GM12878 (cell line): ENCODE results near the gene SOCS4. TPM values are rescaled to one million over a fixed set of nuclear protein-coding genes. Genes with fewer than 3 reads are reported as not detected.

Experiments
- ATAC-seq: fragments of 200-7000 bp; cut with Tn5 transposase; 3 replicates; pipeline ENCODE4 v1.9.1; 2020; ENCODE audit warnings: mild to moderate bottlenecking, moderate library complexity
- BruUV-seq: library from RNA; stranded (reverse); fragments of 400-500 nt; replicated peaks from 2 replicates; lab custom pipeline; 2021; lab: Mats Ljungman, UMichigan
- CTCF ChIA-PET: fragments of 300-600 bp; sonication (Branson Sonifier 250); formaldehyde crosslinking; extraction: SDS; loops from one replicate; lab custom pipeline; 2021; ENCODE audit warnings: inconsistent platforms; lab: Yijun Ruan, JAX
- POLR2A ChIA-PET: fragments of 350-600 bp; formaldehyde crosslinking; extraction: SDS; loops from one replicate; lab custom pipeline; 2021; ENCODE audit warnings: inconsistent platforms; lab: Charles Lee
- RAD21 ChIA-PET: fragments of 300-600 bp; sonication (Branson Sonifier 250); formaldehyde crosslinking; loops from one replicate; lab custom pipeline; 2023; ENCODE audit warnings: antibody characterized with exemption; ENCODE audit not compliant: unreplicated experiment; lab: Charles Lee
- SMC1A ChIA-PET: fragments of 300-600 bp; sonication (Branson Sonifier 250); formaldehyde crosslinking; loops from one replicate; lab custom pipeline; 2023; ENCODE audit not compliant: unreplicated experiment, uncharacterized antibody; lab: Charles Lee
- DNase-seq: peaks from one replicate; pipeline ENCODE4 v3.0.0-alpha.2; 2011; ENCODE audit warnings: low read depth, low spot score
- FAIRE-seq: peaks from 3 replicates; lab custom pipeline; 2011; peaks lifted over from hg19 to GRCh38; lab: Jason Lieb, UNC
- H2AFZ ChIP-seq: 2 replicates; pipeline ENCODE4 v1.6.0; 2011; ENCODE audit warnings: low read depth, low read length, control low read depth; ENCODE audit not compliant: control insufficient read depth
- H3K27ac ChIP-seq: 2 replicates; pipeline ENCODE4 v1.5.1; 2011; ENCODE audit warnings: control low read depth; ENCODE audit not compliant: control insufficient read depth, insufficient read depth
- H3K27me3 ChIP-seq, 2 experiments: replicated peaks in 1 of 2; 2 replicates each; pipeline versions ENCODE4 v1.6.0 to v1.6.1; 2011; ENCODE audit warnings: low read length in 1 of 2; ENCODE audit not compliant: control insufficient read depth in 2 of 2, insufficient read depth in 2 of 2
- H3K36me3 ChIP-seq, 2 experiments: 2 replicates each; pipeline ENCODE4 v1.5.1; 2011; ENCODE audit warnings: low read length in 1 of 2; ENCODE audit not compliant: control insufficient read depth in 2 of 2, insufficient read depth in 2 of 2
- H3K4me1 ChIP-seq: 2 replicates; pipeline ENCODE4 v1.6.1; 2011; ENCODE audit warnings: mild to moderate bottlenecking, low read length, moderate library complexity, mixed read lengths; ENCODE audit not compliant: control insufficient read depth, insufficient read depth
- H3K4me2 ChIP-seq: 2 replicates; pipeline ENCODE4 v1.6.0; 2011; ENCODE audit warnings: control low read depth; ENCODE audit not compliant: control insufficient read depth, insufficient read depth
- H3K4me3 ChIP-seq: fragments of 200-600 bp; sonication (generic); 2 replicates; pipeline ENCODE4 v1.5.1; 2016
- H3K79me2 ChIP-seq: 2 replicates; pipeline ENCODE4 v1.6.0; 2011; ENCODE audit warnings: low read length; ENCODE audit not compliant: control insufficient read depth, insufficient read depth
- H3K9ac ChIP-seq: 2 replicates; pipeline ENCODE4 v1.8.0; 2011; ENCODE audit warnings: low read length, control low read depth, mixed read lengths; ENCODE audit not compliant: control insufficient read depth, insufficient read depth
- H3K9me3 ChIP-seq: replicated peaks from 3 replicates; pipeline ENCODE4 v1.5.1; 2011; ENCODE audit warnings: mild to moderate bottlenecking, low read length; ENCODE audit not compliant: control insufficient read depth, insufficient read depth
- H4K20me1 ChIP-seq: 2 replicates; pipeline ENCODE4 v1.6.0; 2011; ENCODE audit not compliant: control insufficient read depth, insufficient read depth
- FOXK2 ChIP-seq: fragments of 450-650 bp; IDR thresholded peaks from 2 replicates; pipeline ENCODE4 v1.6.1; 2017; ENCODE audit warnings: mild to moderate bottlenecking, moderate library complexity
- KAT2A ChIP-seq: conservative IDR thresholded peaks from 2 replicates; pipeline ENCODE4 v1.6.1; 2011; ENCODE audit warnings: low read depth, low read length; ENCODE audit not compliant: control insufficient read depth
- NFYB ChIP-seq: IDR thresholded peaks from 2 replicates; pipeline ENCODE4 v1.6.1; 2011; ENCODE audit warnings: low read depth, mild to moderate bottlenecking, low read length, improper control_type of control experiment, moderate library complexity; ENCODE audit not compliant: insufficient read depth
- POLR2AphosphoS5 ChIP-seq: IDR thresholded peaks from 2 replicates; pipeline ENCODE4 v1.6.1; 2011; ENCODE audit warnings: mild to moderate bottlenecking, low read length, inconsistent platforms
- WGBS: methylation state at CpG from one replicate; pipeline ENCODE4 v1.1.6; 2016; ENCODE audit warnings: low lambda C conversion rate; ENCODE audit not compliant: insufficient replicate concordance, insufficient coverage; ENCODE audit errors: missing lambda C conversion rate; 5-methylcytosine and 5-hydroxymethylcytosine counted together
- in situ Hi-C: fragments of 300-500 bp; cut with MboI; formaldehyde crosslinking; loops from 9 replicates; pipeline ENCODE4 v1.14.3; 2018; ENCODE audit warnings: mixed read lengths
- intact Hi-C: fragments of 100-400 bp; cut with micrococcal nuclease; formaldehyde crosslinking; loops from one replicate; pipeline ENCODE4 v1.14.2; 2022; ENCODE audit not compliant: unreplicated experiment
- polyA plus RNA-seq, 11 experiments: library from polyadenylated mRNA; depleted of rRNA in 4 of 11; unstranded in 6 of 11; stranded (reverse) in 5 of 11; fragments of >200 nt; fragmentation: Nextera tagmentation in 4 of 11; fragmentation: Illumina TruSeq in 1 of 11; extraction: Ambion mirVana in 4 of 11; extraction: Trizol in 1 of 11; gene quantifications; 1 replicate in 1 of 11; 2 replicates in 10 of 11; pipeline versions ENCODE4 v1.2.1 to v1.2.3, GENCODE V29; 2011 to 2016; ENCODE audit warnings: inconsistent platforms in 2 of 11, missing spikeins in 2 of 11, low read depth in 1 of 11
- total RNA-seq, 4 experiments: library from RNA; depleted of rRNA in 3 of 4; stranded (reverse); fragments of >200 nt in 3 of 4; fragmentation: Illumina TruSeq in 1 of 4; extraction: Trizol in 1 of 4; gene quantifications; 2 replicates each; pipeline versions ENCODE4 v1.2.1 to v1.2.3, GENCODE V29; 2013 to 2021
- TF ChIP-seq, protein P1 (sequence below): fragments of 450-650 bp; IDR thresholded peaks from 2 replicates; pipeline ENCODE4 v1.6.1; 2016; ENCODE audit warnings: mild to moderate bottlenecking
- TF ChIP-seq, protein P2 (sequence below): IDR thresholded peaks from 2 replicates; pipeline ENCODE4 v1.6.1; 2011; ENCODE audit warnings: borderline replicate concordance, low read depth, mild to moderate bottlenecking, moderate library complexity, low read length; ENCODE audit not compliant: insufficient read depth, poor library complexity, severe bottlenecking
- TF ChIP-seq, protein P3 (sequence below): fragments of 150-350 bp; IDR thresholded peaks from 2 replicates; pipeline ENCODE4 v1.6.1; 2016; ENCODE audit warnings: low read depth, low read length

SOCS4 gene
- total and polyA plus RNA-seq, 10 of the 15 experiments (the other 5 are each of a cell fraction or from before 2014, with no cell fraction given): 5.7 to 31.5 (median 20.8) TPM

DNA sequence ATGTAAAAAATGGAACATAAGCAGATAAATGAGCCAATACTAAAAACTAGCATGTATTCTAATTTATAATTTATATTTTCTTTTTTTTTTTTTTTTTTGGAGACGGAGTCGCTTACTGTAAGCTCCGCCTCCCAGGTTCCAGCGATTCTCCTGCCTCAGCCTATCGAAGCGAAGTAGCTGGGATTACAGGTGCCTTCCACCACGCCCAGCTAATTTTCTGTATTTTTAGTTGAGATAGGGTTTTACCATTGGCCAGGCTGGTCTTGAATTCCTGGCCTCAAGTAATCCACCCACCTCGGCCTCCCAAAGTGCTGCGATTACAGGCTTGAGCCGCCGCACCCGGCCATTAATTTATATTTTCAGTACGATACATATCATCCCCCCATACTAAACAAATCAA lies 27.1 kb downstream of the SOCS4 start:
- ChIA-PET RAD21 (interaction anchor here (0.6 to 3.6 kb wide), 3 partner anchors 17 to 245 kb away, joined by 3 to 49 read pairs (median 4); no protein-coding TSS in a partner anchor), POLR2A (interaction anchor here (0.6 to 1.9 kb wide), 4 partner anchors 12 to 63 kb away, joined by 3 to 8 read pairs (median 4); no protein-coding TSS in a partner anchor), SMC1A (interaction anchor here (3.7 to 5.8 kb wide), 3 partner anchors 11 to 35 kb away, joined by 20 to 98 read pairs (median 31); no protein-coding TSS in a partner anchor), CTCF (interaction anchor here (2.1 to 2.9 kb wide), 2 partner anchors 12 to 16 kb away, joined by 8 to 14 read pairs; no protein-coding TSS in a partner anchor)
- H2AFZ ChIP-seq: no peak overlapping the region
- H3K4me2 ChIP-seq: peak overlapping the region; percentile 49; the same call in 1 of the 2 replicates
- FAIRE-seq (no peak), DNase-seq (no peak), ATAC-seq (no peak)
- 0 out of 2 replicates have a peak overlapping the region, but pooled peaks have one; percentile 38 for H3K4me3 ChIP-seq
- intact Hi-C loops (no loop called here), in situ Hi-C loops (no loop called here)
- no peak overlapping the region for H3K9ac ChIP-seq
- TF ChIP-seq, protein P1, sequence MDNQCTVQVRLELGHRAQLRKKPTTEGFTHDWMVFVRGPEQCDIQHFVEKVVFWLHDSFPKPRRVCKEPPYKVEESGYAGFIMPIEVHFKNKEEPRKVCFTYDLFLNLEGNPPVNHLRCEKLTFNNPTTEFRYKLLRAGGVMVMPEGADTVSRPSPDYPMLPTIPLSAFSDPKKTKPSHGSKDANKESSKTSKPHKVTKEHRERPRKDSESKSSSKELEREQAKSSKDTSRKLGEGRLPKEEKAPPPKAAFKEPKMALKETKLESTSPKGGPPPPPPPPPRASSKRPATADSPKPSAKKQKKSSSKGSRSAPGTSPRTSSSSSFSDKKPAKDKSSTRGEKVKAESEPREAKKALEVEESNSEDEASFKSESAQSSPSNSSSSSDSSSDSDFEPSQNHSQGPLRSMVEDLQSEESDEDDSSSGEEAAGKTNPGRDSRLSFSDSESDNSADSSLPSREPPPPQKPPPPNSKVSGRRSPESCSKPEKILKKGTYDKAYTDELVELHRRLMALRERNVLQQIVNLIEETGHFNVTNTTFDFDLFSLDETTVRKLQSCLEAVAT: peak; percentile 74
- no peak for TF ChIP-seq FOXK2
- peaks cover 75% of the 10 kb centered on the region for H3K79me2 ChIP-seq
- H3K9me3 ChIP-seq: no peaks in the 10 kb centered on the region; the same call in 2 of the 3 replicates
- no peaks in the 10 kb centered on the region for H4K20me1 ChIP-seq
- H3K27me3 ChIP-seq: no peaks in the 10 kb centered on the region
- WGBS: 91% methylated on average over 10 of the region's 13 CpGs
- H3K36me3 ChIP-seq: peaks cover 0 to 9% of the 10 kb centered on the region in 2 experiments; a peak in 3 of 4 replicates
- H3K4me1 ChIP-seq: no peaks in the 10 kb centered on the region; the same call in 1 of the 2 replicates
- H3K27ac ChIP-seq: no peak overlapping the region
- no TSS peak for BruUV-seq

DNA sequence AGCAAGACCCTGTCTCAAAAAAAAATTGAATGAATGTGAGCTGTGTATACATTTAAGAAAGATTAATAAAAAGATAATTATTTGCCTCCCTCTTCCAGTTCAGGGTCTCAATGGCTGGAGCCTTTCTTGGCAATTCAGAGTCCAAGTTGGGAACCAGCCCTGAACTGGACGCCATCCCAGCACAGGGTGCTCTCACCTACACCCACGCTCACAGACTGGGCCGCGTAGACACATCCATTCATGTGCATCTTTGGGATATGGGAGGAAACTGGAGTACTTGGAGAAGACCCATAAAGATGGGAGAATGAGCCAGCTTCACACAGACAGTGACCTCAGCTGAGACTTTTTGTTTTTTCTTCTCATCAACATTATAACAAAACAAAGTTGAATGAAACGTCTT lies 30.9 kb downstream of the SOCS4 start:
- Histone ChIP-seq H3K4me2 (no peak overlapping the region), H3K36me3 (peaks cover under 1 to 11% of the 10 kb centered on the region in 2 experiments; a peak in 3 of 4 replicates), H3K4me1 (no peaks in the 10 kb centered on the region; the same call in 1 of the 2 replicates), H3K27me3 (no peaks in the 10 kb centered on the region), H2AFZ (no peak overlapping the region), H3K27ac (no peak overlapping the region)
- RAD21 ChIA-PET: no interaction called here
- BruUV-seq: no TSS peak
- DNase-seq: no peak
- 99% methylated on average over 5 of the region's 5 CpGs for WGBS
- intact Hi-C loops: no loop called here
- POLR2A ChIA-PET: interaction anchor here (0.5 to 1.2 kb wide), 3 partner anchors 8 to 64 kb away, joined by 3 read pairs; no protein-coding TSS in a partner anchor
- SMC1A ChIA-PET: interaction anchor here (1.0 to 1.2 kb wide), 3 partner anchors 8 to 103 kb away, joined by 3 to 9 read pairs (median 4); no protein-coding TSS in a partner anchor
- TF ChIP-seq KAT2A: no peak
- TF ChIP-seq NFYB: no peak
- TF ChIP-seq, protein P2, sequence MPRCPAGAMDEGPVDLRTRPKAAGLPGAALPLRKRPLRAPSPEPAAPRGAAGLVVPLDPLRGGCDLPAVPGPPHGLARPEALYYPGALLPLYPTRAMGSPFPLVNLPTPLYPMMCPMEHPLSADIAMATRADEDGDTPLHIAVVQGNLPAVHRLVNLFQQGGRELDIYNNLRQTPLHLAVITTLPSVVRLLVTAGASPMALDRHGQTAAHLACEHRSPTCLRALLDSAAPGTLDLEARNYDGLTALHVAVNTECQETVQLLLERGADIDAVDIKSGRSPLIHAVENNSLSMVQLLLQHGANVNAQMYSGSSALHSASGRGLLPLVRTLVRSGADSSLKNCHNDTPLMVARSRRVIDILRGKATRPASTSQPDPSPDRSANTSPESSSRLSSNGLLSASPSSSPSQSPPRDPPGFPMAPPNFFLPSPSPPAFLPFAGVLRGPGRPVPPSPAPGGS: no peak
- TF ChIP-seq, protein P3, sequence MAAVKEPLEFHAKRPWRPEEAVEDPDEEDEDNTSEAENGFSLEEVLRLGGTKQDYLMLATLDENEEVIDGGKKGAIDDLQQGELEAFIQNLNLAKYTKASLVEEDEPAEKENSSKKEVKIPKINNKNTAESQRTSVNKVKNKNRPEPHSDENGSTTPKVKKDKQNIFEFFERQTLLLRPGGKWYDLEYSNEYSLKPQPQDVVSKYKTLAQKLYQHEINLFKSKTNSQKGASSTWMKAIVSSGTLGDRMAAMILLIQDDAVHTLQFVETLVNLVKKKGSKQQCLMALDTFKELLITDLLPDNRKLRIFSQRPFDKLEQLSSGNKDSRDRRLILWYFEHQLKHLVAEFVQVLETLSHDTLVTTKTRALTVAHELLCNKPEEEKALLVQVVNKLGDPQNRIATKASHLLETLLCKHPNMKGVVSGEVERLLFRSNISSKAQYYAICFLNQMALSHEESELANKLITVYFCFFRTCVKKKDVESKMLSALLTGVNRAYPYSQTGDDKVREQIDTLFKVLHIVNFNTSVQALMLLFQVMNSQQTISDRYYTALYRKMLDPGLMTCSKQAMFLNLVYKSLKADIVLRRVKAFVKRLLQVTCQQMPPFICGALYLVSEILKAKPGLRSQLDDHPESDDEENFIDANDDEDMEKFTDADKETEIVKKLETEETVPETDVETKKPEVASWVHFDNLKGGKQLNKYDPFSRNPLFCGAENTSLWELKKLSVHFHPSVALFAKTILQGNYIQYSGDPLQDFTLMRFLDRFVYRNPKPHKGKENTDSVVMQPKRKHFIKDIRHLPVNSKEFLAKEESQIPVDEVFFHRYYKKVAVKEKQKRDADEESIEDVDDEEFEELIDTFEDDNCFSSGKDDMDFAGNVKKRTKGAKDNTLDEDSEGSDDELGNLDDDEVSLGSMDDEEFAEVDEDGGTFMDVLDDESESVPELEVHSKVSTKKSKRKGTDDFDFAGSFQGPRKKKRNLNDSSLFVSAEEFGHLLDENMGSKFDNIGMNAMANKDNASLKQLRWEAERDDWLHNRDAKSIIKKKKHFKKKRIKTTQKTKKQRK: no peak
- TF ChIP-seq POLR2AphosphoS5: peak; percentile 40; the same call in 1 of the 2 replicates
- TF ChIP-seq, all 136 proteins: peak for 1
- in situ Hi-C loops: no loop called here
- Histone ChIP-seq H3K4me3 (no peak overlapping the region), H4K20me1 (no peaks in the 10 kb centered on the region), H3K9me3 (no peaks in the 10 kb centered on the region; the same call in 2 of the 3 replicates), H3K79me2 (peaks cover 88% of the 10 kb centered on the region), H3K9ac (no peak overlapping the region)
- CTCF ChIA-PET: no interaction called here
- ATAC-seq: no peak
- FAIRE-seq: no peak
